ENCODE data around the gene UMOD. TPM values are rescaled to one million over a fixed set of nuclear protein-coding genes. Genes with fewer than 3 reads are reported as not detected.

Gene UMOD
- total RNA-seq, 1 experiment from 2014 or later, result not detected

GRCh38 chr16:20333120-20333519 is 19.4 kb downstream of the UMOD start:
- TF ChIP-seq CTCF (IDR thresholded peaks at IDR 0.05; ENCODE audit: unreplicated experiment), result no peak
- Mint-ChIP-seq H3K27me3 (ENCODE audit: insufficient read depth, unreplicated experiment) (peaks cover 43% of the 10 kb centered on the region), H3K36me3 (ENCODE audit: insufficient read depth, unreplicated experiment) (no peaks in the 10 kb centered on the region), H3K4me1 (ENCODE audit: insufficient read depth, unreplicated experiment) (no peaks in the 10 kb centered on the region), H3K27ac (ENCODE audit: low read depth, unreplicated experiment) (no peak overlapping the region), H3K4me3 (ENCODE audit: unreplicated experiment) (no peak overlapping the region), H3K9me3 (ENCODE audit: unreplicated experiment) (peaks cover 10% of the 10 kb centered on the region)
- ChIA-PET CTCF (interaction anchor here (0.5 to 1.1 kb wide), 3 partner anchors 10 to 51 kb away, joined by 3 read pairs; no protein-coding TSS in a partner anchor), POLR2A (no interaction called here)
- DNase-seq (ENCODE audit: unreplicated experiment), result no peak
- intact Hi-C loops (cut with micrococcal nuclease), result no loop called here
- BruUV-seq (replicated peaks), result no TSS peak

DNA sequence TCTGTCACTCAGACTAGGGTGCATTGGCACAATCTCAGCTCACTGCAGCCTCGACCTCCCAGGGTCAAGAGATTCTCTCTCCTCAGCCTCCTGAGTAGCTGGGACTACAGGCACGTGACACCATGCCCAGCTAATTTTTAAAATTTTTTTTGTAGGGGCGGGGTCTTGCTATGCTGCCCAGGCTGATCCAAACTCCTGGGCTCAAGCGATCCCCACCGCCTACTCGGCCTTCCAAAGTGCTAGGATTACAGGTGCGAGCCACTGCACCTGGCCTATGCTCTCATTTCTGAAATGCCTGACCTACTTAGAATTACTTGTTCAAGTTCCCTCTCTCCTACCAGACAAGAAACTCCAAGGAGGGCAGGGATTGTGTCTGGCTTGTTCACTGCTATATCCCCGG is 20.1 kb downstream of the UMOD start:
- BruUV-seq (replicated peaks), result no TSS peak
- Mint-ChIP-seq H3K4me1 (ENCODE audit: insufficient read depth, unreplicated experiment) (no peaks in the 10 kb centered on the region), H3K36me3 (ENCODE audit: insufficient read depth, unreplicated experiment) (no peaks in the 10 kb centered on the region), H3K4me3 (ENCODE audit: unreplicated experiment) (no peak overlapping the region), H3K27ac (ENCODE audit: low read depth, unreplicated experiment) (no peak overlapping the region), H3K27me3 (ENCODE audit: insufficient read depth, unreplicated experiment) (peaks cover 36% of the 10 kb centered on the region), H3K9me3 (ENCODE audit: unreplicated experiment) (peaks cover 10% of the 10 kb centered on the region)
- intact Hi-C loops (cut with micrococcal nuclease), result no loop called here
- TF ChIP-seq CTCF (IDR thresholded peaks at IDR 0.05; ENCODE audit: unreplicated experiment), result no peak
- no peak for DNase-seq (ENCODE audit: unreplicated experiment)
- POLR2A ChIA-PET, result no interaction called here
- CTCF ChIA-PET, result interaction anchor here (1.6 kb wide), 1 partner anchor 32 kb away, joined by 7 read pairs; no protein-coding TSS in a partner anchor

DNA sequence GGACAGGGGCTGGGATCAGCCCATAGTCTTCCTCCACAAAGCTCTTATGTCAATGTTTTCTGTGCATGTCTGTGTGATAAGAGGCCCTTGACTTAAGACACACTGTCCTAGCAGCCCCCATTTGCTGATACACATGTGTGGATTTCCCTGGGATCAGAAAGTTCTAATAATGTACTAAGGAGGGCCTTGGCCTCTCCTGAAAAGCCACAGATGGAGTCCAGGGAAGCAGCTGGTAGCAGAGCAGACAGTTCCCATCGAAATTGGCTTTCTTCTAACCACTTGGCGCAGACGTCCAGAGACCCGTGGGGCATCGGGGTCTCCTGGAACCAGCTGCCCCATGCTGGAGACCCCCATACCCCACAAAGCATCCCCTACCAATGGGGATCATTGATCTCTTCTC is 20.9 kb downstream of the UMOD start:
- H3K27ac Mint-ChIP-seq (ENCODE audit: low read depth, unreplicated experiment), result no peak overlapping the region
- DNase-seq (ENCODE audit: unreplicated experiment), result no peak
- H3K27me3 Mint-ChIP-seq (ENCODE audit: insufficient read depth, unreplicated experiment), result peaks cover 30% of the 10 kb centered on the region
- no TSS peak for BruUV-seq (replicated peaks)
- H3K36me3 Mint-ChIP-seq (ENCODE audit: insufficient read depth, unreplicated experiment), result no peaks in the 10 kb centered on the region
- ChIA-PET POLR2A (no interaction called here), CTCF (interaction anchor here (1.6 kb wide), 1 partner anchor 31 kb away, joined by 7 read pairs; no protein-coding TSS in a partner anchor)
- H3K9me3 Mint-ChIP-seq (ENCODE audit: unreplicated experiment), result peaks cover 10% of the 10 kb centered on the region
- H3K4me1 Mint-ChIP-seq (ENCODE audit: insufficient read depth, unreplicated experiment), result no peaks in the 10 kb centered on the region
- no peak for TF ChIP-seq CTCF (IDR thresholded peaks at IDR 0.05; ENCODE audit: unreplicated experiment)
- intact Hi-C loops (cut with micrococcal nuclease), result no loop called here
- H3K4me3 Mint-ChIP-seq (ENCODE audit: unreplicated experiment), result no peak overlapping the region

DNA sequence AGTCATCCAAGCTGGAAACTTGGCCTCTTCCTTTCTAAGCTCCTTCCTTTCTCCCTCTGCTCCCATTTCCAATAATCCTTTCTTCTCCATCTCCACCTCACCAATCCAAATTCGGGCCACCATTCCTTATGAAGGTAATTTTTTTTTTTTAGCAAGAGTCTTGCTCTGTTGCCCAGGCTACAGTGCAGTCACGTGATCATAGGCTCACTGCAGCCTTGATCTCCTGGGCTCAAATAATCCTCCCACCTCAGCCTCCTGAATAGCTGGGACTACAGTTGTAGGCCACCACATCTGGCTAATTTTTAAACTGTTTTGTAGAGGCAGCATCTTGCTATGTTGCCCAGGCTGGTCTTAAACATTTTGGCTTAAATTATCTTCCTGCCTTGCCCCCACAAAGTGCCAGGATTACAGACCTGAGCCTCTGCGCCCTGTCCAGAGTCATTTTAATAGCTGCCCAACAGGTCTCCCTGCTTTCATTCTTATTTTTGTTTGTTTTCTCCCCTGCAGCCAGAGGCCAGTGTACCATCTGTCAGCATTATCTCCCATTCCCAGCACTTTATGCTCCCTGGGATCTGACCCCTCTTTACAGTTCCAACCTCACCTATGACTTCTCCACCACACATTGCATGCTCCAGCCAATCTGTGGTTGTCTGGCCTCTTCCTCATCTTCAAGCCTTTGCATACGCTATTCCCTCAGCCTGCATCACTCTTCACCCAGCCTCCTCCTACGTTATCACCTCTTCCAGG is 22.9 kb downstream of the UMOD start:
- ChIA-PET CTCF (interaction anchor here (0.6 to 0.7 kb wide), 3 partner anchors 160 to 700 kb away, joined by 3 to 4 read pairs (median 3); no protein-coding TSS in a partner anchor), POLR2A (interaction anchor here (0.5 kb wide), 1 partner anchor 422 kb away, joined by 3 read pairs; no protein-coding TSS in a partner anchor)
- no peak for TF ChIP-seq CTCF (IDR thresholded peaks at IDR 0.05; ENCODE audit: unreplicated experiment)
- Mint-ChIP-seq H3K4me3 (ENCODE audit: unreplicated experiment) (no peak overlapping the region), H3K36me3 (ENCODE audit: insufficient read depth, unreplicated experiment) (no peaks in the 10 kb centered on the region), H3K27ac (ENCODE audit: low read depth, unreplicated experiment) (no peak overlapping the region), H3K9me3 (ENCODE audit: unreplicated experiment) (peaks cover 10% of the 10 kb centered on the region), H3K27me3 (ENCODE audit: insufficient read depth, unreplicated experiment) (peaks cover 23% of the 10 kb centered on the region), H3K4me1 (ENCODE audit: insufficient read depth, unreplicated experiment) (no peaks in the 10 kb centered on the region)
- BruUV-seq (replicated peaks), result no TSS peak
- DNase-seq (ENCODE audit: unreplicated experiment), result no peak
- intact Hi-C loops (cut with micrococcal nuclease), result no loop called here
